ENCODE measurements around the gene CENPS.
"Not testable (repeated sequence)": the region's sequence is repeated elsewhere in the genome, so short reads cannot be mapped to it uniquely, and the experiment has no call there.

The CENPS gene

GRCh38 chr1:10467078-10467477 is 36.8 kb downstream of the CENPS start:
- H3K4me1 ChIP-seq = peaks cover 11 to 25% (median 19%) of the 10 kb centered on the region in 10 experiments
- no peak for TF ChIP-seq Cebpa-rat (IDR thresholded peaks at IDR 0.05)
- peaks cover 0 to 24% (median 6%) of the 10 kb centered on the region in 11 experiments; a peak in 10 of 22 replicates for H4K20me1 ChIP-seq
- H3K4me3 ChIP-seq = no peak overlapping the region
- peaks cover 73 to 81% (median 77%) of the 10 kb centered on the region in 11 experiments for H3K36me3 ChIP-seq
- H3K27ac ChIP-seq = no peak overlapping the region
- no peak overlapping the region for H3K9ac ChIP-seq
- H3K9me3 ChIP-seq (replicated peaks in 1 of 11) = no peaks in the 10 kb centered on the region
- no peak overlapping the region for H3K4me2 ChIP-seq
- H3K27me3 ChIP-seq = no peaks in the 10 kb centered on the region

- no peak for TF ChIP-seq Cebpa-rat (IDR thresholded peaks at IDR 0.05)
- H3K27ac ChIP-seq = no peak overlapping the region
- no peak overlapping the region for H3K9ac ChIP-seq
- no peaks in the 10 kb centered on the region for H3K27me3 ChIP-seq
- H3K36me3 ChIP-seq = peaks cover 43 to 52% (median 49%) of the 10 kb centered on the region in 11 experiments
- no peak overlapping the region for H3K4me2 ChIP-seq
- peaks cover 28 to 40% (median 36%) of the 10 kb centered on the region in 10 experiments for H3K4me1 ChIP-seq
- H3K9me3 ChIP-seq (replicated peaks in 1 of 11) = no peaks in the 10 kb centered on the region
- H4K20me1 ChIP-seq = peaks cover 0 to 24% (median 3%) of the 10 kb centered on the region in 11 experiments; a peak in 9 of 22 replicates
- no peak overlapping the region for H3K4me3 ChIP-seq
Observed at GRCh38 chr1:10470043-10470442, 39.8 kb downstream of the CENPS start.

- H3K36me3 ChIP-seq = peaks cover 27 to 36% (median 33%) of the 10 kb centered on the region in 11 experiments
- H3K9ac ChIP-seq = peak overlapping the region; percentile 77 to 86 (median 85)
- no peak for TF ChIP-seq Cebpa-rat (IDR thresholded peaks at IDR 0.05)
- H4K20me1 ChIP-seq = peaks cover 0 to 39% (median 9%) of the 10 kb centered on the region in 11 experiments; a peak in 10 of 22 replicates
- peak overlapping the region; percentile 66 to 91 (median 79) for H3K4me3 ChIP-seq
- peak overlapping the region; percentile 87 to 99 (median 92) for H3K4me2 ChIP-seq
- H3K9me3 ChIP-seq (replicated peaks in 1 of 11) = no peaks in the 10 kb centered on the region
- peaks cover 39 to 52% (median 49%) of the 10 kb centered on the region in 10 experiments for H3K4me1 ChIP-seq
- no peaks in the 10 kb centered on the region for H3K27me3 ChIP-seq
- peak overlapping the region; percentile 54 to 82 (median 76); a peak in 21 of 22 replicates for H3K27ac ChIP-seq
Observed at GRCh38 chr1:10471411-10472219, 41.4 kb downstream of the CENPS start.

GRCh38 chr1:10472220-10473144 is 42.2 kb downstream of the CENPS start, which contains the start of gene DFFA:
TSS of gene DFFA (minus strand) at chr1:10472529. CDS start at chr1:10472458, 71 bp downstream.
- H3K4me3 ChIP-seq = peak within 1 kb of the TSS; percentile 66 to 91 (median 79)
- TF ChIP-seq Cebpa-rat (IDR thresholded peaks at IDR 0.05) = no peak
- peak within 1 kb of the TSS; percentile 87 to 99 (median 92) for H3K4me2 ChIP-seq
- peak within 1 kb of the TSS; percentile 54 to 82 (median 76); a peak in 21 of 22 replicates for H3K27ac ChIP-seq
- peaks cover 19 to 29% (median 24%) of the 10 kb centered on the region in 11 experiments for H3K36me3 ChIP-seq
- H4K20me1 ChIP-seq = peaks cover 0 to 46% (median 11%) of the 10 kb centered on the region in 11 experiments; a peak in 11 of 22 replicates
- peak within 1 kb of the TSS; percentile 77 to 86 (median 85) for H3K9ac ChIP-seq
- no peaks in the 10 kb centered on the region for H3K9me3 ChIP-seq (replicated peaks in 1 of 11)
- no peaks in the 10 kb centered on the region for H3K27me3 ChIP-seq
- H3K4me1 ChIP-seq = peaks cover 44 to 55% (median 51%) of the 10 kb centered on the region in 10 experiments

GRCh38 chr1:10473145-10473765 is 43.0 kb downstream of the CENPS start:
- Histone ChIP-seq H3K4me2 (peak overlapping the region; percentile 64 to 95 (median 92)), H3K27ac (peak overlapping the region; percentile 9 to 82 (median 73); a peak in 19 of 22 replicates), H4K20me1 (peaks cover 0 to 54% (median 16%) of the 10 kb centered on the region in 11 experiments; a peak in 12 of 22 replicates), H3K4me3 (peak overlapping the region; percentile 66 to 91 (median 79); a peak in 17 of 20 replicates), H3K9ac (peak overlapping the region; percentile 77 to 86 (median 85); a peak in 17 of 22 replicates), H3K36me3 (peaks cover 11 to 29% (median 18%) of the 10 kb centered on the region in 11 experiments), H3K27me3 (no peaks in the 10 kb centered on the region), H3K4me1 (peaks cover 42 to 51% (median 45%) of the 10 kb centered on the region in 10 experiments), H3K9me3 (replicated peaks in 1 of 11) (no peaks in the 10 kb centered on the region)
- no peak for TF ChIP-seq Cebpa-rat (IDR thresholded peaks at IDR 0.05)

- Histone ChIP-seq H3K27ac (peak overlapping the region in 8 of 11 experiments; percentile 68 to 84 (median 75); a peak in 13 of 22 replicates), H3K4me2 (peak overlapping the region; percentile 61 to 92 (median 73)), H3K9ac (peak overlapping the region in 7 of 11 experiments; percentile 70 to 90 (median 86); a peak in 10 of 22 replicates), H4K20me1 (peaks cover 0 to 55% (median 17%) of the 10 kb centered on the region in 11 experiments; a peak in 15 of 22 replicates), H3K36me3 (peaks cover under 1 to 24% (median 9%) of the 10 kb centered on the region in 11 experiments; a peak in 19 of 22 replicates), H3K4me1 (peaks cover 40 to 49% (median 43%) of the 10 kb centered on the region in 10 experiments), H3K4me3 (peak overlapping the region; percentile 80 to 92 (median 90))
- H3K27me3 ChIP-seq; H3K9me3 ChIP-seq (replicated peaks in 1 of 11): not testable (repeated sequence)
Observed at GRCh38 chr1:10474309-10474612, 44.0 kb downstream of the CENPS start.

- no peaks in the 10 kb centered on the region for H3K27me3 ChIP-seq
- no peak for TF ChIP-seq Cebpa-rat (IDR thresholded peaks at IDR 0.05)
- no peaks in the 10 kb centered on the region for H3K9me3 ChIP-seq (replicated peaks in 1 of 11)
- peak within 1 kb of the TSS; percentile 88 to 98 (median 95) for H3K4me2 ChIP-seq
- peaks cover 0 to 55% (median 17%) of the 10 kb centered on the region in 11 experiments; a peak in 15 of 22 replicates for H4K20me1 ChIP-seq
- peak within 1 kb of the TSS; percentile 58 to 84 (median 73); a peak in 21 of 22 replicates for H3K27ac ChIP-seq
- peaks cover 0 to 18% (median 7%) of the 10 kb centered on the region in 11 experiments; a peak in 11 of 22 replicates for H3K36me3 ChIP-seq
- H3K9ac ChIP-seq = peak within 1 kb of the TSS; percentile 70 to 90 (median 86)
- H3K4me3 ChIP-seq = peak within 1 kb of the TSS; percentile 80 to 92 (median 90)
- H3K4me1 ChIP-seq = peaks cover 40 to 49% (median 43%) of the 10 kb centered on the region in 10 experiments
Observed at GRCh38 chr1:10474613-10475507, 44.6 kb downstream of the CENPS start, which contains the start of gene PEX14. TSS of gene PEX14 (plus strand) at chr1:10474950. CDS start at chr1:10474967, 17 bp downstream.
